DMS114 treated with DMSO at 0.1 percent for 48 hours (cell line): ENCODE measurements around the gene ADGRL2.

Experiments
- DNase-seq: peaks from one replicate; lab custom pipeline; 2025; ENCODE audit not compliant: unreplicated experiment; lab: John Stamatoyannopoulos, UW

The ADGRL2 gene

DNA sequence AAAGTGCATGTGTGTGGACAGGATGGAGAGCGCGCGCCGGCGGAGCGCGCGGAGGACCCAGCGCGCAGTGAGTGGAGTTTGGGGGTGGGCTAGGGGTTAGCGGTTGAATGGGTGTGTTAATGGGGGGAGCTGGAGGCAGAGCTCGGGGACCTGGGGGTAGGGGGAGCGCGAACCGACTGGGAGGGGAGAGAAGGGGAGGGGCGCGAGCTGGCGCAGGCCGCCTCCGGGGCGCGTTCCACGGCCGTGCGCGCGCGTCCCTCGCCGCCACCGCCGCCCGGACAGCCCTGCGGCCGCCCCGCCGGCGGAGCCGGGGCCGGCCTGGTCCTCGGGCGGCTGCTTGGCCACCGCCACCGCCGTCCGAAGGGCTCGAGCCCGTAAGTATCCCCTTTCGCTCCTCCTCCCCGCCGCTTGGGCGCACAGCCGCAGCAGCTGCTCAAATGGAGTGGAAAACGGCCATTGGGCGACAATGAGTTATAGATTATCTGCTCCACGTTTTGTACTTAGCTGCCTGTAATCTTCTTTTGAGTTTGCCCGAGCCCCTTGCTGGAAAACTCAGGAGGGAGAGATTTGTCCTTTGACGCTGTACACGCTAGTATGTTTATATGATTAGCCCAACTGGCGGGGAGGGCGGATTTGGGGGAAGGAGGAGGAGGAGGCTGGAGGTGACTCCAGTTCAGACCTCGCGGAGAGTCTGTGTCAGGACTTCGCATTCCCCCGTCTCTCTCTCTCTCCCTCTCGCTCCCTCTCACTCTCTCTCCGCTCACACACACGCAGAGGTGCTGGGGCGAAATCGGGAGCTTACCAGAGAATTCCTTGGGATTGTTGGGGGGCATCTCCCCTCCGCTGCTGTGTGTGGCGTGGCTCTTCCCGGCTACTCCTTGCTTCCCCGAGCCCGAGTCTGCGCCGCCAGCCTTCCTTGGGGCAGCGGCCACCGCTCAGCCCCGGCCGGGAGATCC lies at the start of gene ADGRL2:
TSS of gene ADGRL2 (plus strand) at position 240 of the 956 bp plus-strand sequence. CDS start 36,051 bp downstream, outside the sequence.
- peak; percentile 86 for DNase-seq

DNA sequence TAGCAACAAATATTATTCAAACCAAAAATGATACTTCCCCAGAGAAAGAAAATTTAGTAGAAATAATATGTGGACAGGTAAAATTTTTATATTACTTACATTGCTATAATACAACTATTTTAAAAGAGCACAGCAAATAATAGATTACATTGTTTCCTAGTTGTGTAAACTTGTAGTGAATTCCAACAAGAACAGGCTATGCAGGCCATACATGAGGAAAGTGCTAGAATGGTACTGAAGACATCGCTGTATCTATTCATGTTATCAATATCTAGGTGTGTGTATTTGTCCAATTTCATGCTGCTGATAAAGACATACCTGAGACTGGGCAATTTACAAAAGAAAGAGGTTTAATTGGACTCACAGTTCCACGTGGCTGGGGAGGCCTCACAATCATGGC lies 47.9 kb upstream of the ADGRL2 start:
- no peak for DNase-seq

DNA sequence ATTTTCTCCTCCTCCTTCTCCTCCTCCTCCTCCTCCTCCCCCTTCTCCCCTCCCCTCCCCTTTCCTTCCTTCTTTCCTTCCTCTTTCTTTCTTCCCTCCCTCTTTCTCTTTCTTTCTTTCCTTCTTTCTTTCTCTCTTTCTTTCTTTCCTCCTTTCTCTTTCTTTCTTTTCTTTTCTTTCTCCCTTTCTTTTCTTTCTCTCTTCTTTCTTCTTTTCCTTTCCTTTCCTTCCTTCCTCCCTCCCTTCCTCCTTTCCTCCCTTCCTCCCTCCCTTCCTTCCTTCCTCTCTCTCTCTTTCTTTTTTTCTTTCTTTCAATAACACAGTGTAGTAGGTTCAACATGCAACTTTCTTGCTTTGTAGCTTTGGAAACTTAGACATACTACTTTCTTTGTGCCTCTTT lies 46.3 kb upstream of the ADGRL2 start:
- DNase-seq, result no peak

DNA sequence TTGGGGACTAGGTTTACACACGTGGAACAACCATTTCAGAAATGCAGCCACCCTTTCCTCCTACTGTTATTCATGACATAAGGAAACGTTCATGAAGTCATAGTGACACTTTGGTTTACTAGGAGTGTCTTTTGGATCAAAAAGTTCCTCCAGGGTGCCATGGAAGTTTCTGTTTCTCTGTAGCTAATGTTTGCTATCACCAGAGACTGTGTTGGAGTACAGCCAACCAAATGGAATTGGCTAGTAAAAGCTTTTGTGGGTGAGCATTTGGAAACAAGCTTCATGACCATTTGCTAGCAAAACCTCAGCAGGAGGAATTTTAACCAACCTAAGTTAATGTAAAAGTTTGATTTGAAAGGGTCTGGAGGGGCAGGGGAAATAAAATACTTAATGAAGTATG lies 43.9 kb upstream of the ADGRL2 start:
- no peak for DNase-seq

DNA sequence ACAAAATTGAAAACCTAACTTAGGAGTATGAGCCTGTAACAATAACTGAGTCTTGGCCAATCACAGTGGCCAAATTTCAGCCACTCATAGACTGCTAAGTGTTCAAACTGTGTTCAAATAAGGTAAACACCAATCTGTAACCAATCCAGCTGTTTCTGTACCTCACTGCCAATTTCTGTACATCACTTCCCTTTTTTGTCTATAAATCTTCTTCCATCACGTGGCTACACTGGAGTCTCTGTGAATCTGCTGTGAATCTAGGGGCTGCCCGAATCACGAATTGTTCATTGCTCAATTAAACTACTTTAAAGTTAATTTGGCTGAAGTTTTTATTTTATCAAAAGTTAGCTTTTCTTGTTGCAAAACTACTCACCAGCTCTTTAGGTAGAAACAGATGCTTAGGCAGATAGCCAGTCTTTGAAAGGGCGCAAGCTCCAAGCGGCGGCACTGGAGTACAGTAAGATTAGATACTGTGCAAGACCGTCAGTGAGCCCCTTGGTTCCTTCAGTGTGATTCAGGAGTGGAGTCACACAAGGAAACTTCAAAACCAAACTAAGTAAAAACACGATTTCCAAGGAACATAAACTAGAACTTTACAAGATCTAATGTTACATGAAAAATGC lies 43.2 kb upstream of the ADGRL2 start:
- no peak for DNase-seq

DNA sequence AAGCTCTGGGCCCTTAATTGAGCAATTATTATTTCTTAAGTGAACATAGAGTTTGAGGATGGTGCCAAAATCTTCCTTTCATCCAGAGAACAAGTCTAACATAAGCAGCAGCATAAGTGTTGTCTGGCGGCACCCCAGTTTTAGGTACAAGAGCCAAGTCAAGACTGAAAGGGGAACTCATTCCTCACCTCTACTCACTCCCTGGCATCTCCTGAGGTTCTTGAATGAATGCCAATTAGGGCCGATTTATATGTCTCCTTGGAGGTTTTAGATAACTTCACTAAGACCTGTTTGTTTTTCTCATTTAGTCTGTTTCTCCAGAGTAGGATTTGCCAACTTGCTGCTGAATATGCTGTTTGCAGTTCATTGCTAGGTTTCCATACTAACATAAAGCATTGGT lies 42.6 kb upstream of the ADGRL2 start:
- no peak for DNase-seq

DNA sequence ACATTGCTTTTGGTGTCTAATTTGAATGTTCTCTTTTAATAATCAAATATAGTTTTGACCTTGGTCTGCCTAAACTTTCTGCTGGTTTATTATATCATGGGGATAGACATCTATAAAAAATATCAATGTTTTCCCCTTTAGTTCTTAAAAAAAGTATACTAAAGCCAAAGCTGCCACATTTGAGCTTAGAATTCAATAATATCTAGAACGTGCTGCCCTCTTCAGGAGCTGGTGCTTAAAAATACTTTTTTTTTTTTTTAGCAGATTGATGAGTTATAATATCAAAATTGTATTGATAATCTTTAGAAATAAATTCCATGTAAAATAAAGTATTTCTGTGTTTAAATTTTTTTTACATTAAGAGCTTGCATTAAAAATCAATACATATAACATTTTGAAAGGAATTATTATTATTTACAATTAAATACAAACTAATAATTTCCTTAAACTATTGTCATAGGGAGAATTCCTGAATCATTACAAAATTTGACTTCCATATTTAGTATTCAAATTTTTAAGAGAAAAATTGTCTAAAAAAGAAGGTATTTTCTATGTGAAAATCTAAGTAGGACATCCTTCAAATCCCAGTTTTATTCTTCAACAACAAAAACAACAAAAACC lies 40.1 kb upstream of the ADGRL2 start:
- no peak for DNase-seq

DNA sequence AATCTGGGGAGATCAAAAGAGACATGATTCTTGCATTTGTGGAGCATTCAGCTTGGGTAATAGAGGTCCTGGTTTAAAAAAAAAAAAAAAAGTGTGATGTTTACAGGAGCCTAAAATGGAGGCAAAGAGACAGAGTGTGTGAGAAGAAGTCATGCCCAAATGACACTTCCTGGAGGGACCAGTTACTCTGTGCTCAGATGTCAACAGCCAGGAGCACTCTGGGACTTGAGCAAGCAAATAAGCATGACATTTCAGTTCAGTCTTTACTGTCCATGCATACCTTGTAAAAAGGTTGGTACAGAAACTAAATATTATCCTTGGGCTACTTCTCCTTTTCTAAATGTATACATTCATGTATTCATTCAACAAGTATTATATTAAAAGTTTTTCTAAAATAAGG lies 25.2 kb upstream of the ADGRL2 start:
- no peak for DNase-seq

DNA sequence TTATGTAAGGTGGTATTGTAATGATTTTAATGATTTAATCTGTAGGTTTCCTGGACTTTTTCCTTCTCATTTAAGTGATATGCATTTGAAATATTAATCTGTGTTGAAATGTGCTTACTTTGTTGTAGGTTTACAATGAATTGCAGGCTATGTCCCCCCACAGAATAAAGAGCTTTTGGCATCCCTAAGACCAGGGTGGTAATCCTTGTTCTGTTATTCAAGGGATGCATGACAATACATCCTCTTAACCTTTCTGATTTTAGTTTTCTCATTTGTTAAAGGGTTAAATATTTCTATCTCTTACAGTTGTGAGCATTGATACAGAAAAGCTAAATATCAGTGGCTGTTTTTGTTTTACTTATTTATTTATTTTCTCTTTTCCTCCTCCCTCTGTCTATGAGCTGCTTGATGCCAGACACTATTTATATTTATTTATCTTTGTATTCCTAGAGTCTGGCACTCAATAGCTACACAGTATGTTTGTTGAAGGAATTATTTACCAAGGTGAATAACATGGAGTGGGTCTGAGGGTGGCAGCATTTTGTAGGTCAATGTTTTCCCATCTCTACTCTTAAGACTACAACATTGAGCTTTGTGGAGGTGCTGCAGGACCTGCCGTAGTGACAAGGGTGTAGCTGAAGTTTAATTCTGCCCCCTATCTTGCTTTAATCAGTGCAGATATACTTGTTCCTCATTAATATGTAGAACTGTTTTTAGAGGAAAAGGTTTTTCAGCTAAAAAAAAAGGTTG lies 19.9 kb upstream of the ADGRL2 start:
- no peak for DNase-seq

DNA sequence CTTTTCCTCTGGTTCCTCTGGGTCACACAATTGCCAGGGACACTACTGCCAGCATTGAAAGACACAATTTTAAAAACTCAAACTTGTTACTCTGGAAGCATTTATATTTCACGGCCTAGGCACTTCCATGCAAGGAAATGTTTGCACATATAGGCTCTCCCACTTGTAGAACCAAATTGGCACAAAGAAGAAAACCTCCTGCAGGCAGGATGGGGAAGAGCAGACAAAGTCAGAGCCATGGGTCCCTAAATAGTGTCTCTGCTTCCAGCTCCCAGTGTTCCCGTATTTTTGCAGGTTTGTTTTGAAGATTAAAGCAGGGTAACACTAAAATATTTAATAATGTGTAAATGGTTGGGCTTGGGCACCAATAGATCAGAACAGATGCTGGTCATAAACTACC lies 19.0 kb upstream of the ADGRL2 start:
- no peak for DNase-seq

DNA sequence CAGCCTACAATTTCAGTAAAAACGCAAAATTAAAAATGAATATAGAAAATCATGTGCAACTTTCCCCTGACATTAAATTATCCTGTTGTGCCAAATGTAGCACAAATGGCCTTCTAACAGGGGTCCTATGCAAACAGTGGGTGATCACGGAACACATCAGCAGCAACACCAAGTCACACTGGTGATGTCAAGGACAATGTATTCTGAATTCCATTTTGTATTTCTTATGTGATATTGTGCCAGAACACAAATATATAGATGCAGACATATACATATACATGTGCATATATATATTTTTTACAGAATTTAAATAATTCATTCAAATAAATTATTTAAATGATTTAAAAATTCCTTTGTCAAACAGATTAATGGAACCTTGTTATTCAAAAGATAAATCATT lies 8.6 kb upstream of the ADGRL2 start:
- DNase-seq, result peak; percentile 22

DNA sequence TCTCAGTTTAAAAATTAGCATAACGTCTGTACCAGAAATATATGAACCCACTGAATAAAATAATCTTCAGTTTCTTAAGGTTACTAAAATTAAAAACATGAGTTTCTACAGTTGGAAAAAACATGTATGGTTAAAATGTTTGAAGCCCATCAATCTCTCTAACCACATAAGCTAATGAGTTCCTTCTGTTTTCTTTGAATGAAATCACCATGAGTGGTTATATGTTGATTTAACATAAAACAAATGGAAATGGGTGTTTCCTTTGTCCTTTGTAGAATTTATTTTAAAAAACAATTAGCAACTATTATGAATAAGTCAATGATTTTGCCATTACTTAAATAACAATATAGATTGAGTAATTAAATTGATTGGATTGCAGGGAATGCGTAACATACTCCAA lies 3.0 kb upstream of the ADGRL2 start:
- DNase-seq, result no peak

DNA sequence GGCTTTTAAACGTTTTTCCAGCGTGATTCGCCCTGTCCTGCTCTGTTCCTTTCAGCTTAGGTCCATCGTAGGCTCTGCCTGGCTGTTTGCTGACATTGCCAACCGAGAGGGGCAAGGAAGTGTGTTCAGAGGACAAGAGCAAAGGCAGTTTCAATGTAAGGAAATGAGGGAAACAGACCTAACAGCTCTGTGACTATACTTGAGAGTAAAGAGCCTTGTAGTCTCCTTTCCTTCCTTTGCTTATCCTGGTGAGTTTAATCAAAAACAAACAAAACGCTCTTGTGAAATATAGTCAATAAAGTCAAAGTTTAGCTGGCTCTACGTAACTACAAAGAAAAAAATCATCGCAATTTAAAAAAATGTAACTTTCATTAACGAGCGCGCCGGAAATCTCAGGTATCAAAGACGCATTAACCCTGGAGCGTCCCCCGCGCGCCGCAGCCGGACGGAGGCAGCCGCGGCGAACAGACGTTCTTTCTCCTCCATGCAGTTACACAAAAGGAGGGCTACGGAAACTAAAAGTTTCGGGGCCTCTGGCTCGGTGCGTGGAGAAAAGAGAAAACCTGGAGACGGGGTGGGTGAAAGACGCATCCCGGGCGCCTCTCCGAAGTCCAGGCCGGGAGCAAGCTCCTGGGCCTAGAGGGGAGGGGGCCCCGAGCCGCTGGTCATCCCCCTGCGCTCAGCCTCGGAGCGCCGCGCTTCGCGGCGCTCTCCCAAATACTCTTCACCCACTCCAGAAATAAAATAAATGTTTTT lies 617 bp upstream of the ADGRL2 start:
- DNase-seq, result peak; percentile 70

DNA sequence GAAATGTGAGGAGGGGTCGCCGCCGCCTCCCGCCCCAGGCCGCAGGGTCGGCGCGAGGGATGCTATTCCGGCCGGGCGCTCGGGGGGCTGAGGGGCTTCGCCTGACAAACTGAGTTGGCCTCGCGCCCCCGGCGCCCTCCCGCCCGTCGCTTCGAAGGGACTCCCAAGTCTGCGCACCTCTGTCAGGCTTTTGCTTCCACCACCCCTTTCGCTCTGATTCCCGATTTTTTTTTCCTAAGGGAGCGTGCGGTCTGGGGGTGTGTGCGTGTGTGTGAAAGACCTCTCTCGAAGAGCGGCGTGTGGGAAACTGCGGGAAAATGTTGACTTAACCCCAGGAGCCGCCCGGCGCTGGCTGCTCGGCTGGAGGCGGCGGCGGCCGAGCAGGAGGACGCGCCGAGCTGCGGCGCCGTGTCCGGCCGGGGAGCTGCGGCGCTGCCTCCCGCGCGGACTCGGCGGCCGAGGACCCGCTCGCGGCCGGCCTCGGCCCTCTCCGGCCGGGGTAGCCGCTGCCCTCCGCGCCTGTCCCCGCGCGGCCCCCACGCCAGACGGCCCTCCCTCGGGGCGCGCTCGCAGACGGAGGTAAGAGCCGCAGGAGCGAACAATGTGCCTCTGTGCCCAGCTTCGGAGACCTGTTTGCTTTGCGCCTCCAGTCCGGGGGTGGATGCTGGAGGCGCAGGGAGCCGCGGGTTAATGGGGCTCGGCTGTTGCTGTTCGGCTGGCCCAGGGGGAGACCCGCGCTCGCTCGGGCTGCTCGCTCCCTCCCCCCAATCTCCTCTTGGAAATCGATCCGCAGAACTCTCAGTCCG lies 1.1 kb downstream of the ADGRL2 start:
- no peak for DNase-seq

DNA sequence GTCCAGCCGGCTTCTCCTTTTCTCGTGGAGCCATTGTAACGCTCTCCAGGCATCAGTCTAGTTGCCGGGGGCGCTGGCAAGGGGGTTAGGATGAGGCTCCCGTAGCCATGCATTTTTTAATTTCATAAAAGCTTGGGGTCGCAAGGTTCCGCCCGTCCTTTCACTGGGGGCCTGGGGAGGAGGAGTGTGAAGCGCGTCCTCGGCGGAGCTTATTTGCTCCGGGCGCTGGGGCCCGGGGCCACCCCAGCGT lies 1.6 kb downstream of the ADGRL2 start:
- no peak for DNase-seq

DNA sequence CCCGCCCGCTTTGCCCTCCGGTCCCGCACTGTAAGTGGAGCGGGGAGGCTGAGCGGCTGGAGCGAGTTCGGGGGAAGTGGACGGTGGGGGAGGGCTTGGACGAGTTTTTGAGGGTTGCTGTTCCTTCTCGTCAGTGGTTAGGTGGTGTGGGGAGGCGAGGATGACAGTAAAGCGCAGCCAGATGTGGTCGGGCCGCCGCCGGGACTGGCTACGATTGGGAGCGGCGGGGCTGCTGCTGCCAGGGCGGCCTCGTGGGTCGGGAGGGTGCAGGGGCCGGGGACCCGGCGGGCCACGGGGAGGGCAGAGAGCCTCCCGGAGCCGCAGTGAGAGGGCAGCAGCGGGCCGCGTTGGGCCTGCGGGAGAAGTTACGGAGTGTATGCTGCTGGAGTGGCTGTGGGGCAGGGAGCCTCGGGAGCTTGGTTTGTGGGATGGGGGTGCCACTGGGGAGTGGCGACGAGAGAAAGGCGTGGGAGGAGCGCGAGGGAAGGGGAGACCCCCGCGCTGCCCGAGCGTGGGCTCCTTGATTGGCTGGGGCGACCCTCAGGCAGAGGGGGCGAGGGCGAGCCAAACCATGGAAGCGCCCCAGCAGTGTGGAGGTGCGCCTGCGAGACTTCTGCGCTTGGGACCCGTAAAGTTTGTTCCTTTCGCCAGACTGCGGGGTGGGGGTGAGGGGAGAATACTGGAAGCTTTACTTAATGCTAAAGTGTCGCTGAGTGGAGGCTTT lies 2.1 kb downstream of the ADGRL2 start:
- peak; percentile 76 for DNase-seq

DNA sequence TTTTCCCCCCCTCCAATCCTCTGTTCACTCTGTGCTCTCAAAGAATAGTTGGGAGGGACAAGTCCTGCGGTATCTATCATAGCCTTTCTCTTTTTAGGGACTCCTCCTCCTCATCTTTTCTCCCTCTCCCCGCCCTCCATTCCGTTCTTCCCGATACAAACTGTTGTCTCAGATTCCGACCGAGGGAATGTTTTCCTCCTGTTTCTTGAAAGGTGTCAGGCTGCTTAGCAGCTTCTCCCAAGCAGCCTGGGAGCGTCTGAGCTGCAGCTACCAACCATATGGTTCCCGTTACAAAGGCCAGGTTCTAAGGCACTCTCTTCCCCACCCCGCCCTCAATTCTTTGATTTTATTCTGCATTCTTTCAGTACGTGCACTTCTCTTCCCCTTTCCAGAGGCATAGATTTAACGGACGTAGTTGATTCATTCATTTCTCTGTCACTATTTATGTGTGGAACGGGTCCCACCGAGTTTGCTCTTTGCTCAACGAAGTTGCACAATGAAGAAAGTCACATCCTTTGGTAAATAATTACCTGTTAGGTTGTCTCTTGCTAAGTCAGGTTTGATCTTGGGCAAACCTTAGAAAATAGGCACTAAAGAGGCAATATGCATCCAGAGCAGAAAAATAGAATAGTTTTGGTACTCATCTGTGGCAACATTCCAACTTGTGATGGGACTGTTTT lies 2.8 kb downstream of the ADGRL2 start:
- peak; percentile 76 for DNase-seq

DNA sequence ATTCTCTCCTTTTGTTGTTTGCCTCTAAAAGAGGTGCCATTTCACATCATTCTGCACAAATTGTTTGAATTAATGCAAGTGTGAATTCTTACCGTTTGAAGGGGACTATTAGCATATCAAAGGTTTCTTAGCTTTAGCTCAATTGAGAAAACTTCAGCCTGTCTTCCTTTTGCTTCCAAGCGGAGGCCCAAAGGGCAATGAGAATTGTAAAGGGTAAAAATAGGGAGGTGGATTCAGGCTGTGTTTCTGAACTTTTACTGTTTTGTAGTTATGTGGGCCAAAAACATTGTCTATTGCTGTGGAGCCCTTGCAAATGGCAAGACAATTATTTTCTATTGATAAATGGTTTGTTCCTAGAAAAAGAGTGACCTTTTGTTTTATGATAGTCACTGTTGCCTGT lies 3.6 kb downstream of the ADGRL2 start:
- DNase-seq, result peak; percentile 77
